Activated CD4-positive, alpha-beta T cell treated with anti-CD3 and anti-CD28 coated beads for 36 hours (primary cell): ENCODE results near the gene YBEY. TPM values are rescaled to one million over a fixed set of nuclear protein-coding genes. Genes with fewer than 3 reads are reported as not detected.

ENCODE experiments used
- ATAC-seq: fragments of 200-7000 bp; cut with Tn5 transposase; one replicate; pipeline ENCODE4 v1.10.0; 2021; ENCODE audit warnings: mild to moderate bottlenecking, moderate library complexity
- CTCF ChIA-PET: fragments of 350-600 bp; sonication (Branson Sonifier 250); formaldehyde crosslinking; loops from one replicate; lab custom pipeline; 2021; ENCODE audit warnings: antibody characterized with exemption; lab: Charles Lee
- POLR2A ChIA-PET: fragments of 350-600 bp; sonication (Branson Sonifier 250); formaldehyde crosslinking; loops from one replicate; lab custom pipeline; 2021; ENCODE audit warnings: antibody characterized with exemption, inconsistent platforms; lab: Charles Lee
- DNase-seq: peaks from one replicate; pipeline ENCODE4 v3.0.0-alpha.2; 2020
- H3K27ac Mint-ChIP-seq: one replicate; pipeline ENCODE4 v1.8.0; 2021; ENCODE audit warnings: mixed read lengths
- H3K27me3 Mint-ChIP-seq: one replicate; pipeline ENCODE4 v1.8.0; 2021; ENCODE audit warnings: mixed read lengths
- H3K36me3 Mint-ChIP-seq: one replicate; pipeline ENCODE4 v1.8.0; 2021; ENCODE audit warnings: low read depth, mixed read lengths
- H3K4me1 Mint-ChIP-seq: one replicate; pipeline ENCODE4 v1.8.0; 2021; ENCODE audit warnings: mixed read lengths
- H3K4me3 Mint-ChIP-seq: one replicate; pipeline ENCODE4 v1.8.0; 2021; ENCODE audit warnings: mild to moderate bottlenecking, moderate library complexity, mixed read lengths
- H3K9me3 Mint-ChIP-seq: one replicate; pipeline ENCODE4 v1.8.0; 2021; ENCODE audit warnings: low read depth, mixed read lengths
- intact Hi-C, 2 experiments: fragments of 100-400 bp; cut with DNase I in 1 of 2; cut with micrococcal nuclease in 1 of 2; formaldehyde crosslinking; loops; one replicate each; pipeline versions ENCODE4 v1.14.2 to v1.15.1; 2022 to 2024; cut with DNase I, micrococcal nuclease
- total RNA-seq, 2 experiments: library from RNA; stranded (reverse); gene quantifications; one replicate each; pipeline ENCODE4 v1.2.3, GENCODE V29; 2021

Gene YBEY
- total RNA-seq, 2 experiments from 2014 or later, result 16.9 to 20.6 TPM

DNA sequence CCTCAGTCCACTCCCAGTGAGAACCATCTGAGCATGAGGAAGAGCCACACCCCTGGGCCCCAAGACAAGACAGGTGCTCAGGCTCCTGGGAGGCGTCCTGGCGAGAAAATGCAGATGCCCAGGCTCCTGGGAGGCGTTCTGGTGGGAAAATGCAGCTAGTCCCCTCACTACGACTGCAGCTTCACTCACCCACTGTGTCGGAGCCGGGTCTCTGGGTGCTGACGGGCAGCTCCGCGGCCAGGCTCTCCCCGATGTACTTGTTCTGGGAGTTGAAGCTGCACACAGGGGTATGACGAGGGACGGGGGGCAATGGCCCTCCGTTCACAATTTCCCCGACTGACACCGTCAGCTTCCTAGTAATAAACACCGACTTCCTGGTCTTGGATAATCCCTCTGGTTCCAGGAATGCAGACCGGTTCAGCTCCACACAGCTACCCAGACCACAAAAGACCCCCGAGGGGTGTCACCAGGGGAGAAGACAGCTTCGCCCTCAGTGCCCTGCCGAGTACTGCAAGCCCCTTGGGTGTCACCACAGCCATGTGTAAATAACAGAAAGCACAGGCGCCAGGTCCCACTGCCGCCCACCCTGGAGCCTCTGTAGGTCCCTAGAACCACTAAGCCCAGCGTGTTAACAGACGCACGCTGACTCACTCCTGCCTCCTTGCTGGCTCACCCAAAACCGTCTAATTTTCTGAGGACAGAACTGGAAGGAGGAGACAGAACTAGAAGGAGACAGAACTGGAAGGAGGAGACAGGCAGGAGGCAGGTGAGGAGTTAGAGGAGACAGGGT is 20.2 kb upstream of the YBEY start:
- ChIA-PET CTCF (no interaction called here), POLR2A (no interaction called here)
- H3K9me3 Mint-ChIP-seq, result no peaks in the 10 kb centered on the region
- ATAC-seq (no peak), DNase-seq (no peak)
- intact Hi-C loops, result no loop called here
- no peak overlapping the region for H3K4me3 Mint-ChIP-seq
- H3K36me3 Mint-ChIP-seq, result peaks cover 39% of the 10 kb centered on the region
- no peaks in the 10 kb centered on the region for H3K27me3 Mint-ChIP-seq
- no peaks in the 10 kb centered on the region for H3K4me1 Mint-ChIP-seq
- H3K27ac Mint-ChIP-seq, result peak overlapping the region; percentile 13

DNA sequence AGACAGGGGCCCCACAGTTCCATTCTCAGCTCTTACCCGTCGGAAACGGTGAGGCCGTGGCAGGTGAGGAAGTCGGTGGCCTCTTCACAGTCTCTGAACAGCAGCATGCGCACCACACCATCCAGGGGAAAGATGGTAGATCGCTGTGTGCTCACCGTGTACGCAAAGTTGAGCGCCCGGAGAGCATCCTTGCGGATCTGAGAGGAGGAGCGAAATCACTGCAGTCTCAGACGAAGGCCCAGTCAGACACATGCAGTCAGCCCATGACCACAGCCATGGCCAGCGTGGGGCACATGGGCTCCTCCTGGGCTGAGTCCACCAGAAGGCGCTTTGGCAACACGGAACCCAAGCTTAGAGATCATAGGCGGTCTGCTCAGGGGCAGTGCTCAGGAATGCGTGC is 19.2 kb upstream of the YBEY start:
- Mint-ChIP-seq H3K4me3 (no peak overlapping the region), H3K9me3 (no peaks in the 10 kb centered on the region), H3K27me3 (no peaks in the 10 kb centered on the region), H3K36me3 (peaks cover 41% of the 10 kb centered on the region), H3K4me1 (no peaks in the 10 kb centered on the region), H3K27ac (peak overlapping the region; percentile 25)
- DNase-seq (no peak), ATAC-seq (no peak)
- ChIA-PET CTCF (no interaction called here), POLR2A (no interaction called here)
- intact Hi-C loops, result no loop called here

DNA sequence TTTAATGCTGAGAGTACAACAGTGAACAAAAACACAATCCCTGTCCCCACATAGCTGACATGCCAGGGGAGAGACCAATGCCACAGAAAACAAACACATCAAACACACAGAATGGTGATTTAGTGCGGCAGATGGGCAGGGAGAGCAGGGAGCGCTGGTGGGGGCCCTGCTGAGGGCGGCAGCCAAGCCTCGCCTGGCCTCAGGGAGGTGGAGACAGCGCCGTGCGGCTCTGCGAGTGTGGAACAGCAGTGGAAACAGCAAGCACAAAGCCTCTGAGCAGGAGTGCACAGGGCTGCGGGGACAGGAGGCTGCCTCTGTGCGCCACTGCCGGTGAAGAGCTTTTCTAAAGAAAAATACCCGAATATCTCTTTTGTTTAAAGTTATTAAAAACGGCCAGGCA is 17.8 kb upstream of the YBEY start:
- Mint-ChIP-seq H3K9me3 (no peaks in the 10 kb centered on the region), H3K36me3 (peaks cover 49% of the 10 kb centered on the region), H3K4me3 (no peak overlapping the region), H3K27ac (no peak overlapping the region), H3K4me1 (no peaks in the 10 kb centered on the region), H3K27me3 (no peaks in the 10 kb centered on the region)
- ChIA-PET POLR2A (no interaction called here), CTCF (no interaction called here)
- no peak for DNase-seq
- intact Hi-C loops, result no loop called here
- no peak for ATAC-seq

DNA sequence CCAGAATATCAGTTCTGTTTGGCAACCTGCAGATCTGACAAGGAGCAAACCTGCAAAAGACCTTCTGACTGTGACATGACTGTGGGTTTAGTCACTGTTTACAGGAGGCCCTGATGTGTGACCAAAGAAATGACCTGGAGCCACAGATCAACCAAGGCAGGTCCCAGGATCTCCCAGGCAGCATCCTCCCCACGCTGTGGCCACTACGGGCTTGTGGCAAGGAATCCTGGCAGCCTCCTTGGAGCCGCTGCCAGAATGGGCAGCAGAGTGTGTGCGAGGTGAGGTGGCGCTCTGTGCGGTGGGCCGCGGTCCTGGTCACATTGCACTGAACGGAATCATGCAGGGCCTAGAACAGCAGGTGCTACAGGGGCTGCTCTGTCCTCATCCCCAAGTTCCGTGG is 16.7 kb upstream of the YBEY start:
- no peak overlapping the region for H3K27ac Mint-ChIP-seq
- no peaks in the 10 kb centered on the region for H3K9me3 Mint-ChIP-seq
- no peaks in the 10 kb centered on the region for H3K27me3 Mint-ChIP-seq
- H3K4me1 Mint-ChIP-seq, result no peaks in the 10 kb centered on the region
- ChIA-PET POLR2A (no interaction called here), CTCF (no interaction called here)
- ATAC-seq (no peak), DNase-seq (no peak)
- peaks cover 56% of the 10 kb centered on the region for H3K36me3 Mint-ChIP-seq
- intact Hi-C loops, result no loop called here
- no peak overlapping the region for H3K4me3 Mint-ChIP-seq

DNA sequence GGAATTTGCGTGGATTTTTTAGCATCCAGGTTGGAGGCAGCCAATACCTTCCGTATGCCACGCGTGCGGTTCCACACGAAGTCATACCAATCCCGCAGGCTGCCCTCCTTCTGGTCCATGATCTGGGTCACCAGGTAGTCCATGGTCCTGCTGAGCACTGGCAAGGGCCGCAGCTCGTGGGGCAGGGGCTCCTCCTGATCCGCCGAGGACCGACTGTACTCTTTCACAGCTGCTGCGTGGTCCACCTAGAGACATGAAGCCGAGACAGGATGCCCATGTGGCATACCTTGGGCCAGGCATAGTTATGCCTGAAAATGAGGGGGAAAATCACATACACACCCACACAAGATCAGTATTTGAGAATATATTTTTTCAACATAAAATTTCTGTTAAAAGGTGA is 12.8 kb upstream of the YBEY start:
- H3K9me3 Mint-ChIP-seq, result no peaks in the 10 kb centered on the region
- no peak for DNase-seq
- no peak overlapping the region for H3K27ac Mint-ChIP-seq
- CTCF ChIA-PET, result no interaction called here
- H3K27me3 Mint-ChIP-seq, result no peaks in the 10 kb centered on the region
- POLR2A ChIA-PET, result no interaction called here
- peaks cover 50% of the 10 kb centered on the region for H3K36me3 Mint-ChIP-seq
- no peaks in the 10 kb centered on the region for H3K4me1 Mint-ChIP-seq
- no peak for ATAC-seq
- H3K4me3 Mint-ChIP-seq, result no peak overlapping the region
- intact Hi-C loops, result no loop called here

DNA sequence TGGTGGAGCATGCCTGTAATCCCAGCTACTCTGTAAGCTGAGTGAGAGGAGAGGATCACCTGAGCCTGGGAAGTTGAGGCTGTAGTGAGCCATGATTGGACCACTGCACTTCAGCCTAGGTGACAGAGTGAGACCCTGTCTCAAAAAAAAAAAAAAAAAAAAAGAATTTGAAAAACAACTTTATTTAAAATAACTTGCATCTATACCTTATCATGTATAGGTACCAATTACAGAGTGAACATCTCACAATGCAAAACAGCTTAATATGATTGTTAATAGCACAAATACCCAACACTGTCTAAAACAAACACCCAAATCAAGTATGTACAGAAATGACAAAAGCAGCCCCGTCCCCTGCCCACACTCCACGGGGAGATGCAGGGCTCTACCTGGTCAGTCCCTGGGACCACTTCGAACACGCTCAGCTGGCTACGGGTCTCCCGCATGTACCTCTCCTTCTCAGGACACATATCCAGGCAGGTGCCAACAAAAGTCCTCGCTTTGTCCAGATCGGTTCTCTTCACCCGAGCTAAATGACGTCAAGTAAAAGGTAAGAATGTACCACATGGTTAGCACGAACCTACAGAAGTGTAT is 11.2 kb upstream of the YBEY start:
- Mint-ChIP-seq H3K4me1 (no peaks in the 10 kb centered on the region), H3K9me3 (no peaks in the 10 kb centered on the region), H3K36me3 (peaks cover 55% of the 10 kb centered on the region), H3K4me3 (no peak overlapping the region), H3K27me3 (no peaks in the 10 kb centered on the region), H3K27ac (no peak overlapping the region)
- CTCF ChIA-PET, result interaction anchor here (0.6 to 1.4 kb wide), 2 partner anchors 51 to 116 kb away, joined by 3 to 5 read pairs; a partner anchor contains a TSS
- no peak for ATAC-seq
- no peak for DNase-seq
- intact Hi-C loops, result no loop called here
- POLR2A ChIA-PET, result interaction anchor here (0.6 kb wide), 1 partner anchor 16 kb away, joined by 8 read pairs; no protein-coding TSS in a partner anchor

DNA sequence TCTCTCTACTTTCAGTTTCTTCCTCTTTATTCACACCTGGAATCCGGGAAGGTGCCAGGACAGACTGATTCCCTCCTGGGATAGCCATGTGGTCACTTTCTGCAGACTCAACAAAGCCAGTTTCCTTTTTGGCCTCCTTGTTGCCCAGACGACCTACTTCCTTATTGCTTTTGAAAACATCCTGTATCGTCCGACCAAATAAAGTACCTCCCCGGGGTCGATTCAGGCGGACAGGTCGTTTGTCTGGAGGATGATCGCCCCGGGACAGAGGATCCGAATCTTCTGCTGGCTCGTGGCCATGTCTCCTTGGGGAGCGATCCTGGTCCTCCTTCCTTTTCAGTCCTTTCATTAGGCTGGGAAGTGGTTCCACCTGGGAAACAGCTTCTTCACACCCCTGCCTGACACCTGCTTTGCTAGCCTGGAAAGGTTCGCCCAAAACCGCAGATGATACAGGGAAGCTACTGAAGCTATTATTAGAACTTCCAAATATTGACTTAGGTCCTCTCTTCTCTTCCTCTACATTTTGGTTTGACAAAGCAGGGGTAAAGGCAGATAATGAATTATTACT is 2.0 kb upstream of the YBEY start:
- DNase-seq (no peak), ATAC-seq (no peak)
- H3K27me3 Mint-ChIP-seq, result no peaks in the 10 kb centered on the region
- H3K9me3 Mint-ChIP-seq, result no peaks in the 10 kb centered on the region
- intact Hi-C loops, result no loop called here
- ChIA-PET POLR2A (no interaction called here), CTCF (interaction anchor here (0.6 to 2.6 kb wide), 3 partner anchors 140 to 373 kb away, joined by 3 to 9 read pairs (median 4); no protein-coding TSS in a partner anchor)
- peak overlapping the region; percentile 88 for H3K4me3 Mint-ChIP-seq
- H3K4me1 Mint-ChIP-seq, result peaks cover 45% of the 10 kb centered on the region
- H3K36me3 Mint-ChIP-seq, result peaks cover 45% of the 10 kb centered on the region
- H3K27ac Mint-ChIP-seq, result peak overlapping the region; percentile 80

DNA sequence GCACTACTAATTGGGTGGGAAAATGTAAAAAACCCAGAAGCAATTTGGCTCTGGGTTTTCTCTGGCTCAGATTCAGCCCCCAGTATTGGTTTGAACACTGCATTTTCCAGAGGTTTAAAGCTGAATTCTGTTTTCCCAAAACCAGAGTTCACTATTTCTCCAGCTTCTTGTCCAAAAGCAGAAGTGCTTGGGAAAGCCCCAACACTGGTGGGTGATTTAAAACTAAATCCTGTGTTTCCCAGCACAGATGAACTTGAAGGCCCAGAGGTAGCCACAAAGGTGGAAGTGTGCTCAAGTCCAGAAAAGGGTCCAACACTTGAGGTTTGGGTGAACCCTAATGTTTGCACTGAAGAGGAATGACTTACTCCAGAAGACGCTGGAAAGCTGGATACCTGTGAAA is 1.4 kb upstream of the YBEY start:
- peaks cover 47% of the 10 kb centered on the region for H3K4me1 Mint-ChIP-seq
- CTCF ChIA-PET, result interaction anchor here (0.6 to 2.6 kb wide), 3 partner anchors 35 to 267 kb away, joined by 3 to 9 read pairs (median 4); no protein-coding TSS in a partner anchor
- no peak for DNase-seq
- peaks cover 40% of the 10 kb centered on the region for H3K36me3 Mint-ChIP-seq
- POLR2A ChIA-PET, result interaction anchor here (1.7 kb wide), 1 partner anchor 31 kb away, joined by 4 read pairs; no protein-coding TSS in a partner anchor
- no peak for ATAC-seq
- H3K27ac Mint-ChIP-seq, result peak overlapping the region; percentile 91
- intact Hi-C loops, result loop anchor here (1.0 to 5.0 kb wide), 3 partner anchors 57 to 173 kb away; partner anchors contain the start of genes DIP2A (in 1 of the 2) and LSS (in 1 of the 2)
- H3K27me3 Mint-ChIP-seq, result no peaks in the 10 kb centered on the region
- no peaks in the 10 kb centered on the region for H3K9me3 Mint-ChIP-seq
- peak overlapping the region; percentile 88 for H3K4me3 Mint-ChIP-seq

DNA sequence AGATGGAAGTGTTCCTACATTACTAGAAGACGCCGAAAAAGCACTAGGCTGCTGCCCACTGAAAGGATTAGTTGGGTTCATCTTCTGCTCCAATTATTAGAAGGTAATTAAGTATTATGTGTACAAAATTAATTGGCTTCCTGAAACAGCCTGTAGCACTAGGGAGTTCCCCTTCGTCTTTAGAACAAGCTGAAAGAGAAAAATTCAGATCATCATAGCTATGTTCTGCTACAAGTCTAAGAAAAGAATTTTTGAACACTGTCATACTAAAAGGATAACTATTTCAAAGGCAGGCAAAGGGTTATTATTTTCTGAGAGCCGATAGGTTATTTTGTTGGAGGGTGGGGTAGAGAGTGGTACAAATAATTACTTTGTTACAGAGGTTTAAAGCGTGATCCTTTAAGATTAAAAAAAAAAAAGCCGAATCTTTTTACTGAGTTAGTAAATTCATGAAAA is 908 bp upstream of the YBEY start, which contains the start of gene MCM3AP:
TSS of gene MCM3AP (minus strand) at position 406 of the 456 bp plus-strand sequence. CDS start at position 81, 325 bp downstream.
- Mint-ChIP-seq H3K27me3 (no peaks in the 10 kb centered on the region), H3K4me1 (peaks cover 49% of the 10 kb centered on the region), H3K9me3 (no peaks in the 10 kb centered on the region), H3K4me3 (peak within 1 kb of the TSS; percentile 88), H3K36me3 (peaks cover 41% of the 10 kb centered on the region), H3K27ac (peak within 1 kb of the TSS; percentile 98)
- DNase-seq, result no peak
- POLR2A ChIA-PET, result interaction anchor here (1.1 to 1.7 kb wide), 2 partner anchors 32 to 38 kb away, joined by 4 to 7 read pairs; no protein-coding TSS in a partner anchor
- ATAC-seq, result no peak
- CTCF ChIA-PET, result interaction anchor here (0.5 to 2.6 kb wide), 3 partner anchors 36 to 175 kb away, joined by 3 to 9 read pairs (median 4); no protein-coding TSS in a partner anchor
- intact Hi-C loops, result loop anchor here (1.0 to 5.0 kb wide), 3 partner anchors 58 to 172 kb away; partner anchors contain the start of genes DIP2A (in 1 of the 2) and LSS (in 1 of the 2)

DNA sequence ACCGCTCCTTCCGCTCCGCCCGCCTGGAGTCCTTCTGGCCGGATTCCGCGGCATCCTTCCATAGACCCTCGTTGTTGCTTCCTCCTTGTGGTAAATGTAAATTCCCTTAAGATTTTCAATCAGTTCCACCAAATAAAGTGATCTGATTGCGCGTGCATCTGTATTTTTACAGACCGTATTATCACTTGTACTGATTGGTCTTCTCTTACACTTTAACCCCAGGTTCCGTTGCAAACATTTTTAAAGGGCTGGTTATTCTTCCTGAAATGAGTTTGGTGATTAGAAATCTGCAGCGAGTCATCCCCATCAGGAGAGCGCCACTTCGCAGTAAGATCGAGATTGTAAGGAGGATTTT is 483 bp downstream of the YBEY start:
- peaks cover 38% of the 10 kb centered on the region for H3K36me3 Mint-ChIP-seq
- H3K4me3 Mint-ChIP-seq, result peak overlapping the region; percentile 88
- ChIA-PET POLR2A (no interaction called here), CTCF (no interaction called here)
- peak overlapping the region; percentile 98 for H3K27ac Mint-ChIP-seq
- no peak for DNase-seq
- H3K27me3 Mint-ChIP-seq, result no peaks in the 10 kb centered on the region
- intact Hi-C loops, result loop anchor here (1.0 to 5.0 kb wide), 11 partner anchors 36 to 643 kb away; partner anchors contain the start of genes DIP2A (in 2 of the 2), C21orf58 (in 1 of the 2), LSS (in 1 of the 2) and PCBP3 (in 1 of the 2)
- H3K4me1 Mint-ChIP-seq, result peaks cover 46% of the 10 kb centered on the region
- ATAC-seq, result peak; percentile 9
- no peaks in the 10 kb centered on the region for H3K9me3 Mint-ChIP-seq

DNA sequence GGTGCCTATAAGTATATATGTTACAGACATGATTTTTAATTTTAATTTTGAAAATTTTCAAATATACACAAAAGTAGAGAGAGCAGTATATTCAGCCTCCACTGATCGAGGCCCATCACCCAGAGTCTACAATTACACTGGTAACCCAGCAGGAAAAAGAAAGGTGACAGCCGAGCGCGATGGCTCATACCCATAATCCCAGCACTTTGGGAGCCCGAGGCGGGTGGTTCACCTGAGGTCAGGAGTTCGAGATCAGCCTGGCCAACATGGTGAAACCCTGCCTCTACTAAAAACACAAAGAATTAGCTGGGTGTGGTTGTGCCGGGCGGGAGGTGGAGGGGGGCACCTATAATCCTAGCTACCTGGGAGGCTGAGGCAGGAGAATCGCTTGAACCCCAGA is 1.4 kb downstream of the YBEY start:
- Mint-ChIP-seq H3K36me3 (peaks cover 43% of the 10 kb centered on the region), H3K9me3 (no peaks in the 10 kb centered on the region), H3K27me3 (no peaks in the 10 kb centered on the region), H3K4me1 (peaks cover 44% of the 10 kb centered on the region), H3K4me3 (no peak overlapping the region), H3K27ac (no peak overlapping the region)
- DNase-seq (no peak), ATAC-seq (no peak)
- CTCF ChIA-PET, result no interaction called here
- intact Hi-C loops, result loop anchor here (2.0 to 5.0 kb wide), 6 partner anchors 35 to 315 kb away; partner anchors contain the start of genes DIP2A (in 2 of the 2), C21orf58 (in 1 of the 2) and LSS (in 1 of the 2)
- POLR2A ChIA-PET, result no interaction called here
